Activated naive CD4-positive, alpha-beta T cell treated with anti-CD3 and anti-CD28 coated beads for 36 hours (primary cell): ENCODE measurements around the gene PCGF6. TPM values are rescaled to one million over a fixed set of nuclear protein-coding genes. Genes with fewer than 3 reads are reported as not detected.

ENCODE experiments used
- CTCF ChIA-PET: fragments of 350-600 bp; sonication (Branson Sonifier 250); formaldehyde crosslinking; loops from one replicate; lab custom pipeline; 2021; ENCODE audit warnings: antibody characterized with exemption; lab: Charles Lee
- DNase-seq: peaks from one replicate; pipeline ENCODE4 v3.0.0-alpha.2; 2020
- H3K27ac Mint-ChIP-seq: one replicate; pipeline ENCODE4 v1.8.0; 2021; ENCODE audit warnings: mild to moderate bottlenecking, mixed read lengths
- H3K27me3 Mint-ChIP-seq: one replicate; pipeline ENCODE4 v1.8.0; 2021; ENCODE audit warnings: low read depth, mixed read lengths
- H3K36me3 Mint-ChIP-seq: one replicate; pipeline ENCODE4 v1.8.0; 2021; ENCODE audit warnings: low read depth, mixed read lengths
- H3K4me1 Mint-ChIP-seq: one replicate; pipeline ENCODE4 v1.8.0; 2021; ENCODE audit warnings: low read depth, mixed read lengths
- H3K4me3 Mint-ChIP-seq: one replicate; pipeline ENCODE4 v1.8.0; 2021; ENCODE audit warnings: mild to moderate bottlenecking, moderate library complexity, mixed read lengths
- H3K9me3 Mint-ChIP-seq: one replicate; pipeline ENCODE4 v1.8.0; 2021; ENCODE audit warnings: mixed read lengths
- intact Hi-C: fragments of 100-400 bp; cut with micrococcal nuclease; formaldehyde crosslinking; loops from one replicate; pipeline ENCODE4 v1.15.1; 2023
- total RNA-seq, 2 experiments: library from RNA; stranded (reverse); gene quantifications; one replicate each; pipeline ENCODE4 v1.2.3, GENCODE V29; 2021

PCGF6 gene
- 10 to 100 TPM; 10.6 to 10.7 TPM for total RNA-seq

DNA sequence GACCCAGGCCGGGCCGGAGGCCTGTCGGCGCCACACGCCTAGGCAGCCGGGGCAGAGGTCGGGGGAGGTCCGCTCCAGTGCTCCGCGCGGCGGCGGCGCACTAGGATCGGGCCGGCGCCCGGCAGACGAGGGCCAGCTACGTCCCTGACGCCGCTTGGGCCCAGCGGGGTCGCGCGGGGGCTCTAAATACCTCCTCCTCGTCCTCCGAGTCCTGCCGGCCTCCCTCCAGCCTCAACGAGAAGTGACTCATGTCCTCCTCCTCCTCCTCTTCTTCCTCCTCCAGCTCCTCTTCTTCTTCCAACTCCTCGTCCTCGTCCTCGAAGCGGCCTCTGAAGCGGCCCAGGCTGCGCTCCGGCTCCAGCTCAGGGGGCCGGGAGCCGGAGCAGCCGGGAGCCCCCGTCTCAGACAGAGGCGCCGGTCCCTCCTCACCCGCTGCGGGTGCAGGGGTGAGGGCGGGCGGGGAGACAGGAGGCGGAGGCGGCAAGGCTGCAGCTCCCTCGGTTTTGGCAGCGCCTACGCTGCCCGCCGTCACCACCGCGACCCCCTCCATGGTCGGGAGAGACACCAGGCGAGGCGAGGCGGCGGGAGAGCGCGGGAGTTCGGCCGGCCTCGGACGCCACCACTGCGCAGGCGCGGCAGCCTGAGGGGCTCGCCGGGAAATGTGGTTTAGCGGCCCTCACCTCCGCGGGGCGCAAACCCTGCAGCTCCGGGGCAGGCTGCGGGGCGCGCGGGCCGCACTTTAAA is at the start of gene PCGF6:
Gene PCGF6 (minus strand): TSS at position 624 of the 744 bp plus-strand sequence. CDS start 74 bp downstream, at position 550.
- Mint-ChIP-seq H3K4me1 (peaks cover 12% of the 10 kb centered on the region), H3K9me3 (no peaks in the 10 kb centered on the region), H3K27ac (peak within 1 kb of the TSS; percentile 86), H3K36me3 (peaks cover 5% of the 10 kb centered on the region), H3K27me3 (no peaks in the 10 kb centered on the region), H3K4me3 (peak within 1 kb of the TSS; percentile 90)
- CTCF ChIA-PET: interaction anchor here (1.0 to 3.5 kb wide), 2 partner anchors 16 to 135 kb away, joined by 3 to 8 read pairs; no protein-coding TSS in a partner anchor
- peak; percentile 70 for DNase-seq
- intact Hi-C loops: loop anchor here (1.0 to 5.0 kb wide), 4 partner anchors 18 to 432 kb away; partner anchors contain the start of genes ATP5MK, CNNM2, NT5C2 and PDCD11

DNA sequence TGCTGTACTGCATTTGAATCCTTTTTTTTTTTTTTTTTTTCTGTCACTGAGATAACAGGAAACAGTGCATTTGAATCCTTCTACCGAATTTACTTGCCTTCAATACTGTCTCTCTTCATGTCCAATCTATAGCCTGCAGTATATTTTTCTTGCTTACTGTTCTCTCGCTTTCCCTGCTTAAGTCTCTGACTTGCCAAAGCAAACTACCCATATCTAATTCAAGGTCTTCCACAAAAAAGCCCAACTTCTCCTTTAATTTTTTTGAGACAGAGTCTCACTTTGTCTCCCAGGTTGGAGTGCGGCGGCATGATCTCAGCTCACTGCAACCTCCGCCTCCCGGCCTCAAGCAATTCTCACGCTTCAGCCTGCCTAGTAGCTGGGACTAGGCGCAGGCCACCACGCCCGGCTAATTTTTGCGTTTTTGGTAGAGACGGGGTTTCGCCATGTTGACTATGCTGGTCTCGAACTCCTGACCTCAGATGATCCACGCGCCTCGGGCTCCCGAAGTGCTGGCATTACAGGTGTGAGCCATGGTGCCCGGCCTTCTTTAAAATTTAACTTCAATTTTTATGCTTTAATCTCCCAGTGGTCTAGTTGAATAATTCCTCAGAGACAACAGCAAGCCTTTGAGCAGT is 46.4 kb upstream of the PCGF6 start:
- H3K4me3 Mint-ChIP-seq: peak overlapping the region; percentile 97
- no peaks in the 10 kb centered on the region for H3K9me3 Mint-ChIP-seq
- no peaks in the 10 kb centered on the region for H3K27me3 Mint-ChIP-seq
- CTCF ChIA-PET: interaction anchor here (1.0 to 1.3 kb wide), 2 partner anchors 8 to 480 kb away, joined by 3 read pairs; partner anchors contain the start of gene CNNM2
- H3K36me3 Mint-ChIP-seq: peaks cover 29% of the 10 kb centered on the region
- H3K4me1 Mint-ChIP-seq: peaks cover 69% of the 10 kb centered on the region
- intact Hi-C loops: loop anchor here (2.0 kb wide), 2 partner anchors 47 to 53 kb away; partner anchors contain the start of gene PCGF6
- peak overlapping the region; percentile 85 for H3K27ac Mint-ChIP-seq
- no peak for DNase-seq

DNA sequence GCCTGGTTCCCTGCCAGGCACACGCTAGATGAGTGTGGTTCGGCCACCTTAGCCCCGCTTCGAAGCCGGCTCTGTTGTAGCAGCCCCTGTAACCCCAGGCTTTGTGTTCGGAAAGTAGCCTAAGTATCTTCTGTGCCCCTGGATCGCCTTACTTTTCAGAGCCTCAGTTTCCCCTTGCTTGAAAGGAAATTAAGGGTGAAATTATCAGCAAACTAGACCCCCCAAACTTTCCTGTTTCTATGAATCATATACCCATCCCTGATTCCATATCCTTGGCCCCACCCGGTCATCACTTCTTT is 45.8 kb upstream of the PCGF6 start:
- CTCF ChIA-PET: no interaction called here
- Mint-ChIP-seq H3K4me1 (peaks cover 69% of the 10 kb centered on the region), H3K9me3 (no peaks in the 10 kb centered on the region), H3K27ac (peak overlapping the region; percentile 85), H3K4me3 (peak overlapping the region; percentile 97), H3K36me3 (peaks cover 31% of the 10 kb centered on the region), H3K27me3 (no peaks in the 10 kb centered on the region)
- intact Hi-C loops: loop anchor here (1.0 to 2.0 kb wide), 7 partner anchors 23 to 542 kb away; partner anchors contain the start of genes BORCS7, CNNM2 and PCGF6
- no peak for DNase-seq

- peak; percentile 99 for DNase-seq
- H3K27me3 Mint-ChIP-seq: no peaks in the 10 kb centered on the region
- CTCF ChIA-PET: interaction anchor here (0.7 to 1.5 kb wide), 3 partner anchors 9 to 479 kb away, joined by 3 read pairs; partner anchors contain the start of gene NEURL1
- H3K36me3 Mint-ChIP-seq: peaks cover 32% of the 10 kb centered on the region
- peak within 1 kb of the TSS; percentile 97 for H3K4me3 Mint-ChIP-seq
- peak within 1 kb of the TSS; percentile 85 for H3K27ac Mint-ChIP-seq
- no peaks in the 10 kb centered on the region for H3K9me3 Mint-ChIP-seq
- intact Hi-C loops: loop anchor here (1.0 to 2.0 kb wide), 7 partner anchors 23 to 542 kb away; partner anchors contain the start of genes BORCS7, CNNM2 and PCGF6
- H3K4me1 Mint-ChIP-seq: peaks cover 69% of the 10 kb centered on the region
Observed at GRCh38 chr10:103396067-103396788, 45.3 kb upstream of the PCGF6 start, which contains the start of the genes ATP5MK and PDCD11. Gene ATP5MK, minus strand, starts transcription at chr10:103396475. Its CDS starts 4,018 bp downstream, at chr10:103392457. Gene PDCD11, plus strand, starts transcription at chr10:103396626. Its CDS starts 1,801 bp downstream, at chr10:103398427.

DNA sequence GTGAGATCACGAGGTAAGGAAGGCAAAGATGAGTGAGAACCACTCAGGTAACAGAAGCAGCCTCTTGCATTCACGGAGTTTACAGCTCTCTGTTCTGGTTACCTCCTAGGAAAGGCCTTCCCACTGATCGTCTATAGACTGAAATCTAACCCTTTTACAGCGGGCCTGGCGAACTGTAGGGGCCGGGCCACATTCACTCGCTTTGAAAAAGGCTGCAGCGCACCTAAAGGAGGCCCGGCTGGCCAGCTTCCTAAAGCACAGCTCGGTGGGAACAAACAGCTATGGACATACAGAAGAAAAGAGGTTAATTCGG is 44.8 kb upstream of the PCGF6 start:
- intact Hi-C loops: loop anchor here (1.0 to 2.0 kb wide), 7 partner anchors 22 to 541 kb away; partner anchors contain the start of genes BORCS7, CNNM2 and PCGF6
- H3K27ac Mint-ChIP-seq: peak overlapping the region; percentile 85

DNA sequence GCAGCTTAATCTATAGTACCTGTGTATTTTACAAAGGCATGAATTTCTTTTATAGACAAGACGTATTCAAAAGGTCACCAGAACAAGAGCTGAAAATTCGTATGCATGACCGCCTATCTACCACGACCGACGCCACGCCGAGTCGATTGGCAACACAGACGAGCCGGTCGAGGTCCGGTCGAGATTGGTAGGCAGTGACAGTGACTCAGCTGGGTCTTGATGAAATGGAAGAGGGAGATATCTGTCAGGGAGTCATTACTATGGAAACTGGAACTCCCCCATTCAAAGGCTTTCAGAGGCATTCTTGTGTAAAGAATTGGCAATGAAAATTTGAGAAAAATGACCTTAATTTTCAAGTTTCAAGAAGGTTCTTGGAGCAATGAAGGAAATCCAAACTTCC is 43.2 kb upstream of the PCGF6 start:
- CTCF ChIA-PET: interaction anchor here (1.1 kb wide), 1 partner anchor 21 kb away, joined by 3 read pairs; no protein-coding TSS in a partner anchor
- no peak for DNase-seq
- peak overlapping the region; percentile 97 for H3K4me3 Mint-ChIP-seq
- peaks cover 56% of the 10 kb centered on the region for H3K4me1 Mint-ChIP-seq
- intact Hi-C loops: no loop called here
- peaks cover 28% of the 10 kb centered on the region for H3K36me3 Mint-ChIP-seq
- no peaks in the 10 kb centered on the region for H3K27me3 Mint-ChIP-seq
- H3K9me3 Mint-ChIP-seq: no peaks in the 10 kb centered on the region
- no peak overlapping the region for H3K27ac Mint-ChIP-seq

More for the DNA sequence above, 44.8 kb upstream of the PCGF6 start:
- DNase-seq: peak; percentile 8
- Mint-ChIP-seq H3K36me3 (peaks cover 34% of the 10 kb centered on the region), H3K4me3 (peak overlapping the region; percentile 97), H3K9me3 (no peaks in the 10 kb centered on the region), H3K27me3 (no peaks in the 10 kb centered on the region), H3K4me1 (peaks cover 67% of the 10 kb centered on the region)
- CTCF ChIA-PET: interaction anchor here (0.7 to 1.5 kb wide), 3 partner anchors 10 to 479 kb away, joined by 3 read pairs; partner anchors contain the start of gene NEURL1

- no peak overlapping the region for H3K4me3 Mint-ChIP-seq
- intact Hi-C loops: no loop called here
- H3K27me3 Mint-ChIP-seq: no peaks in the 10 kb centered on the region
- H3K9me3 Mint-ChIP-seq: no peaks in the 10 kb centered on the region
- no peak overlapping the region for H3K27ac Mint-ChIP-seq
- no peak for DNase-seq
- H3K4me1 Mint-ChIP-seq: no peaks in the 10 kb centered on the region
- H3K36me3 Mint-ChIP-seq: peaks cover 11% of the 10 kb centered on the region
- CTCF ChIA-PET: no interaction called here
Observed at GRCh38 chr10:103382769-103383168, 31.8 kb upstream of the PCGF6 start.

- CTCF ChIA-PET: no interaction called here
- no peak overlapping the region for H3K4me3 Mint-ChIP-seq
- peaks cover 19% of the 10 kb centered on the region for H3K36me3 Mint-ChIP-seq
- peak overlapping the region; percentile 26 for H3K27ac Mint-ChIP-seq
- no peaks in the 10 kb centered on the region for H3K9me3 Mint-ChIP-seq
- H3K4me1 Mint-ChIP-seq: peaks cover 25% of the 10 kb centered on the region
- no peaks in the 10 kb centered on the region for H3K27me3 Mint-ChIP-seq
- intact Hi-C loops: no loop called here
- DNase-seq: no peak
Observed at GRCh38 chr10:103374263-103374662, 23.3 kb upstream of the PCGF6 start.

- H3K4me3 Mint-ChIP-seq: no peak overlapping the region
- CTCF ChIA-PET: interaction anchor here (0.8 kb wide), 1 partner anchor 112 kb away, joined by 4 read pairs; no protein-coding TSS in a partner anchor
- H3K27ac Mint-ChIP-seq: peak overlapping the region; percentile 50
Observed at GRCh38 chr10:103373544-103373943, 22.6 kb upstream of the PCGF6 start.

GRCh38 chr10:103367782-103368518 is 17.0 kb upstream of the PCGF6 start, which contains the start of gene TAF5:
Gene TAF5, plus strand, starts transcription at chr10:103367976. Its CDS starts 14 bp downstream, at chr10:103367990.
- CTCF ChIA-PET: interaction anchor here (0.6 kb wide), 1 partner anchor 81 kb away, joined by 4 read pairs; no protein-coding TSS in a partner anchor
- intact Hi-C loops: loop anchor here (1.0 to 10.0 kb wide), 11 partner anchors 17 to 1251 kb away; partner anchors contain the start of genes ACTR1A, ARL3, ATP5MK and BORCS7
- H3K36me3 Mint-ChIP-seq: no peaks in the 10 kb centered on the region
- H3K27ac Mint-ChIP-seq: peak within 1 kb of the TSS; percentile 87
- no peaks in the 10 kb centered on the region for H3K27me3 Mint-ChIP-seq
- DNase-seq: peak; percentile 95
- H3K4me3 Mint-ChIP-seq: peak within 1 kb of the TSS; percentile 85
- H3K9me3 Mint-ChIP-seq: no peaks in the 10 kb centered on the region
- peaks cover 18% of the 10 kb centered on the region for H3K4me1 Mint-ChIP-seq

More at GRCh38 chr10:103373544-103373943, 22.6 kb upstream of the PCGF6 start:
- DNase-seq: no peak
- Mint-ChIP-seq H3K36me3 (peaks cover 19% of the 10 kb centered on the region), H3K27me3 (no peaks in the 10 kb centered on the region), H3K4me1 (peaks cover 28% of the 10 kb centered on the region), H3K9me3 (no peaks in the 10 kb centered on the region)
- intact Hi-C loops: loop anchor here (1.0 kb wide), 1 partner anchor 23 kb away; the partner anchor contains the start of genes ATP5MK and PDCD11

DNA sequence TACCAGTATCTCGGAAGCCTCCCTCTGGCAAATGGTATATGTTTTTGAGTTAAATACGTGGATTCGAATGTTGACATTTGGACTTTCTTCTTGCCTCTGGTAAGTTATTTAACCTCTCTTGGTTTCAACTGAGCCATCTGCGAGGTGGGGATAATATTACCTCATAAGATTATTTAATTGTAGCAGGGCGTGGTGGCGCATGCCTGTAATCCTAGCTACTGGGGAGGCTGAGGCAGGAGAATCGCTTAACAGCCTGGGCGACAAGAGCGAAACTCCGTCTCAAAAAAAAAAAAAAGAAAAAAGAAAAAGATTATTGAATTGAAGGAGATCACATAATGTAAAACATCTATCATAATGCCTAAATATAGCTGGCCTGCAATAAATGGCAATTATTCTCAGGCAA is 16.4 kb upstream of the PCGF6 start:
- intact Hi-C loops: loop anchor here (1.0 to 10.0 kb wide), 5 partner anchors 175 to 1250 kb away; partner anchors contain the start of genes ACTR1A, ARL3, NT5C2 and SFXN2
- Mint-ChIP-seq H3K27me3 (no peaks in the 10 kb centered on the region), H3K27ac (peak overlapping the region; percentile 87), H3K36me3 (no peaks in the 10 kb centered on the region), H3K9me3 (no peaks in the 10 kb centered on the region), H3K4me3 (peak overlapping the region; percentile 85), H3K4me1 (peaks cover 17% of the 10 kb centered on the region)
- DNase-seq: no peak
- CTCF ChIA-PET: no interaction called here
